K562 (cell line): ENCODE results near the gene HSPB7. TPM values are rescaled to one million over a fixed set of nuclear protein-coding genes. Genes with fewer than 3 reads are reported as not detected.

Experiments
- ARID1B ChIP-seq: fragments of 450-650 bp; IDR thresholded peaks from 2 replicates; pipeline ENCODE4 v1.6.1; 2016; ENCODE audit warnings: antibody characterized with exemption, mild to moderate bottlenecking, inconsistent platforms
- CBX3 ChIP-seq, 2 experiments: IDR thresholded peaks; 1 replicate in 1 of 2; 2 replicates in 1 of 2; pipeline ENCODE4 v1.6.1; 2012; ENCODE audit warnings: inconsistent platforms in 2 of 2, low read length in 2 of 2, borderline replicate concordance in 1 of 2, control low read depth in 1 of 2
- CHD2 ChIP-seq: IDR thresholded peaks from 2 replicates; pipeline ENCODE4 v1.6.1; 2011; ENCODE audit warnings: low read depth, low read length
- CREB1 ChIP-seq, 2 experiments: sonication (generic) in 1 of 2; formaldehyde crosslinking in 1 of 2; IDR thresholded peaks; 2 replicates each; pipeline versions ENCODE4 v1.6.1 to v1.8.0; 2012 to 2022; ENCODE audit warnings: inconsistent platforms in 1 of 2, mild to moderate bottlenecking in 1 of 2, missing genetic modification reagents in 1 of 2, moderate library complexity in 1 of 2
- HDAC1 ChIP-seq, 2 experiments: fragments of 450-650 bp; IDR thresholded peaks; 2 replicates each; pipeline ENCODE4 v1.6.1; 2016 to 2017; ENCODE audit warnings: inconsistent platforms in 1 of 2, mild to moderate bottlenecking in 1 of 2, moderate library complexity in 1 of 2
- SAFB2 ChIP-seq: fragments of 200-400 bp; formaldehyde crosslinking; IDR thresholded peaks from 2 replicates; pipeline ENCODE4 v1.6.1; 2018; ENCODE audit warnings: borderline replicate concordance, low read length, low read depth, moderate library complexity; ENCODE audit not compliant: severe bottlenecking
- SIN3A ChIP-seq, 2 experiments: fragments of 150-350 bp in 1 of 2; IDR thresholded peaks; 2 replicates each; pipeline ENCODE4 v1.6.1; 2011 to 2016; ENCODE audit warnings: borderline replicate concordance in 2 of 2, low read depth in 2 of 2, low read length in 2 of 2, mild to moderate bottlenecking in 2 of 2, moderate library complexity in 2 of 2; ENCODE audit not compliant: control insufficient read depth in 1 of 2
- SMARCA4 ChIP-seq: fragments of 450-650 bp; IDR thresholded peaks from 2 replicates; pipeline ENCODE4 v1.6.1; 2016
- SUPT5H ChIP-seq: fragments of 450-650 bp; IDR thresholded peaks from 2 replicates; pipeline ENCODE4 v1.6.1; 2016
- TAL1 ChIP-seq: fragments of 450-650 bp; IDR thresholded peaks from 2 replicates; pipeline ENCODE4 v1.6.1; 2016; ENCODE audit warnings: mild to moderate bottlenecking
- TEAD4 ChIP-seq, 2 experiments: sonication (generic) in 1 of 2; formaldehyde crosslinking in 1 of 2; IDR thresholded peaks; 2 replicates each; pipeline versions ENCODE4 v1.6.1 to v1.8.0; 2012 to 2022; ENCODE audit warnings: borderline replicate concordance in 1 of 2, inconsistent platforms in 1 of 2, low read length in 1 of 2, mild to moderate bottlenecking in 1 of 2, missing genetic modification reagents in 1 of 2
- ZFX ChIP-seq: sonication (generic); formaldehyde crosslinking; IDR thresholded peaks from 2 replicates; pipeline ENCODE4 v1.8.0; 2022; ENCODE audit warnings: mild to moderate bottlenecking, missing genetic modification reagents, moderate library complexity
- ZNF224 ChIP-seq: sonication (generic); formaldehyde crosslinking; IDR thresholded peaks from 2 replicates; pipeline ENCODE4 v1.8.0; 2022; ENCODE audit warnings: mild to moderate bottlenecking, missing genetic modification reagents
- ZNF263 ChIP-seq: sonication (generic); formaldehyde crosslinking; IDR thresholded peaks from 2 replicates; pipeline ENCODE4 v1.8.0; 2022; ENCODE audit warnings: mild to moderate bottlenecking, missing genetic modification reagents, borderline replicate concordance
- ZNF583 ChIP-seq: fragments of 250-450 bp; sonication (Bioruptor Pico); IDR thresholded peaks from 2 replicates; pipeline ENCODE4 v1.4.0; 2020
- polyA plus RNA-seq, 8 experiments: library from polyadenylated mRNA; depleted of rRNA in 4 of 8; stranded (reverse) in 5 of 8; unstranded in 3 of 8; fragments of >200 nt; fragmentation: Nextera tagmentation in 2 of 8; fragmentation: Illumina TruSeq in 1 of 8; extraction: Ambion mirVana in 2 of 8; extraction: Trizol in 1 of 8; gene quantifications; 2 replicates each; pipeline versions ENCODE4 v1.2.1 to v1.2.3, GENCODE V29; 2011 to 2014; ENCODE audit warnings: inconsistent platforms in 1 of 8, missing spikeins in 1 of 8
- total RNA-seq, 7 experiments: library from RNA; depleted of rRNA in 6 of 7; stranded (reverse); fragments of >200 nt in 6 of 7; fragmentation: Illumina TruSeq in 2 of 7; extraction: Trizol in 2 of 7; gene quantifications; 2 replicates each; pipeline versions ENCODE4 v1.2.1 to v1.2.3, GENCODE V29; 2011 to 2021; ENCODE audit warnings: low replicate concordance in 1 of 7
- TF ChIP-seq, protein P1 (sequence below), 2 experiments: fragments of 450-650 bp in 1 of 2; sonication (generic) in 1 of 2; formaldehyde crosslinking in 1 of 2; IDR thresholded peaks; 2 replicates each; pipeline versions ENCODE4 v1.7.1 to v1.9.0; 2016 to 2022; ENCODE audit warnings: inconsistent platforms in 1 of 2, mild to moderate bottlenecking in 1 of 2, missing genetic modification reagents in 1 of 2
- TF ChIP-seq, protein P2 (sequence below): fragments of 450-650 bp; formaldehyde crosslinking; IDR thresholded peaks from 2 replicates; pipeline ENCODE4 v1.4.0; 2020; ENCODE audit warnings: mild to moderate bottlenecking, moderate library complexity

Gene HSPB7
- total and polyA plus RNA-seq, 9 of the 15 experiments (the other 6 are each of a cell fraction or from before 2014, with no cell fraction given): 0.05 to 0.19 (median 0.07) TPM; not detected in 6

DNA sequence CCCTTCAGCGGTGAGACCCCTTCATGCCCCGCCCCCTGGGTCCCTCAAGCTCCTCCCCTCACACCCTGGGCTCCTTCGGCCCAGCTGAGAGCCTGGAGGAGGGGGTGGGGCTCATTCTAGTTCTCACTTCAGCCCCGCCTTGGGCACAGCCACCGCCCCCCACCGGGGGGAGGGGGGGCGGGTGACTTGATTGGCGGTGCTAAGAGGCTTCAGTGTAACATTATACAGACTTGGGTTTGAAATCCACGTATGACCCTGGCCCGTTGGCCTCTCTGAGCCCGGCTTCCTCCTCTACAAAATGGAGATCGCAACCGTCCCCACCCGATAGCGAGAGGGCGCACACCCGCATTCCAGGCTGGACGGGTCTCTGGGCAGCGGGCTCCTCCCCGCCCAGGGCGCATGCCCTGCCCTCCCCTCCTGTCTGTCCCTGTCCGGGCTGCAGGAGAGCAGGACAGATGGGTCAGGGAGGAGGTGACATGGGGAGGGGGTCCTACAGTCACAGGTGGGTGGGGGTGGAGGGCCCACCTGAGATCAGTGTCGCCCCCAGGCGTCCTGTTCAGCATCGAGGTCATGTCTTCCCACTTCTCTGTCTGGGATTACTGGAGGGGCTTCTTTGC is 30.8 kb upstream of the HSPB7 start (continued):
- TF ChIP-seq, protein P1, sequence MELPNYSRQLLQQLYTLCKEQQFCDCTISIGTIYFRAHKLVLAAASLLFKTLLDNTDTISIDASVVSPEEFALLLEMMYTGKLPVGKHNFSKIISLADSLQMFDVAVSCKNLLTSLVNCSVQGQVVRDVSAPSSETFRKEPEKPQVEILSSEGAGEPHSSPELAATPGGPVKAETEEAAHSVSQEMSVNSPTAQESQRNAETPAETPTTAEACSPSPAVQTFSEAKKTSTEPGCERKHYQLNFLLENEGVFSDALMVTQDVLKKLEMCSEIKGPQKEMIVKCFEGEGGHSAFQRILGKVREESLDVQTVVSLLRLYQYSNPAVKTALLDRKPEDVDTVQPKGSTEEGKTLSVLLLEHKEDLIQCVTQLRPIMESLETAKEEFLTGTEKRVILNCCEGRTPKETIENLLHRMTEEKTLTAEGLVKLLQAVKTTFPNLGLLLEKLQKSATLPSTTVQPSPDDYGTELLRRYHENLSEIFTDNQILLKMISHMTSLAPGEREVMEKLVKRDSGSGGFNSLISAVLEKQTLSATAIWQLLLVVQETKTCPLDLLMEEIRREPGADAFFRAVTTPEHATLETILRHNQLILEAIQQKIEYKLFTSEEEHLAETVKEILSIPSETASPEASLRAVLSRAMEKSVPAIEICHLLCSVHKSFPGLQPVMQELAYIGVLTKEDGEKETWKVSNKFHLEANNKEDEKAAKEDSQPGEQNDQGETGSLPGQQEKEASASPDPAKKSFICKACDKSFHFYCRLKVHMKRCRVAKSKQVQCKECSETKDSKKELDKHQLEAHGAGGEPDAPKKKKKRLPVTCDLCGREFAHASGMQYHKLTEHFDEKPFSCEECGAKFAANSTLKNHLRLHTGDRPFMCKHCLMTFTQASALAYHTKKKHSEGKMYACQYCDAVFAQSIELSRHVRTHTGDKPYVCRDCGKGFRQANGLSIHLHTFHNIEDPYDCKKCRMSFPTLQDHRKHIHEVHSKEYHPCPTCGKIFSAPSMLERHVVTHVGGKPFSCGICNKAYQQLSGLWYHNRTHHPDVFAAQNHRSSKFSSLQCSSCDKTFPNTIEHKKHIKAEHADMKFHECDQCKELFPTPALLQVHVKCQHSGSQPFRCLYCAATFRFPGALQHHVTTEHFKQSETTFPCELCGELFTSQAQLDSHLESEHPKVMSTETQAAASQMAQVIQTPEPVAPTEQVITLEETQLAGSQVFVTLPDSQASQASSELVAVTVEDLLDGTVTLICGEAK (IDR thresholded peaks at IDR 0.05): 0 out of 2 replicates have a peak, but pooled peaks have one; percentile 29
- TF ChIP-seq, protein P1 (CRISPR knock-in tag; IDR thresholded peaks at IDR 0.05): no peak
- TF ChIP-seq SAFB2 (no peak), ZNF224 (CRISPR knock-in tag) (no peak), ZNF583 (CRISPR knock-in tag) (no peak), SIN3A (IDR thresholded peaks at IDR 0.05; ENCODE audit: borderline replicate concordance in 2 of 2, control insufficient read depth in 1 of 2, low read depth in 2 of 2, low read length in 2 of 2) (0 out of 4 replicates have a peak, but pooled peaks of 1 of the 2 experiments have one; percentile 23), CHD2 (peak; percentile 54; the same call in 1 of the 2 replicates), ZFX (CRISPR knock-in tag) (peak; percentile 51), HDAC1 (IDR thresholded peaks at IDR 0.05) (peak in 1 of 2 experiments; percentile 27; a peak in 1 of 4 replicates), TEAD4 (IDR thresholded peaks at IDR 0.05; ENCODE audit: low read length) (peak; percentile 78), TEAD4 (CRISPR knock-in tag; IDR thresholded peaks at IDR 0.05; ENCODE audit: borderline replicate concordance) (peak; percentile 90), SUPT5H (peak; percentile 42; the same call in 1 of the 2 replicates), ARID1B (peak; percentile 19; the same call in 1 of the 2 replicates), CBX3 (IDR thresholded peaks at IDR 0.05; ENCODE audit: borderline replicate concordance in 1 of 2, low read length in 2 of 2) (peak in 1 of 2 experiments; percentile 36; a peak in 1 of 3 replicates), SMARCA4 (0 out of 2 replicates have a peak, but pooled peaks have one; percentile 15), TAL1 (no peak), ZNF263 (CRISPR knock-in tag) (no peak), CREB1 (IDR thresholded peaks at IDR 0.05) (peak; percentile 23; the same call in 1 of the 2 replicates), CREB1 (CRISPR knock-in tag; IDR thresholded peaks at IDR 0.05) (no peak)
- TF ChIP-seq, protein P2, sequence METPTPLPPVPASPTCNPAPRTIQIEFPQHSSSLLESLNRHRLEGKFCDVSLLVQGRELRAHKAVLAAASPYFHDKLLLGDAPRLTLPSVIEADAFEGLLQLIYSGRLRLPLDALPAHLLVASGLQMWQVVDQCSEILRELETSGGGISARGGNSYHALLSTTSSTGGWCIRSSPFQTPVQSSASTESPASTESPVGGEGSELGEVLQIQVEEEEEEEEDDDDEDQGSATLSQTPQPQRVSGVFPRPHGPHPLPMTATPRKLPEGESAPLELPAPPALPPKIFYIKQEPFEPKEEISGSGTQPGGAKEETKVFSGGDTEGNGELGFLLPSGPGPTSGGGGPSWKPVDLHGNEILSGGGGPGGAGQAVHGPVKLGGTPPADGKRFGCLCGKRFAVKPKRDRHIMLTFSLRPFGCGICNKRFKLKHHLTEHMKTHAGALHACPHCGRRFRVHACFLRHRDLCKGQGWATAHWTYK: peak; percentile 75; the same call in 1 of the 2 replicates
